ENCODE data around the gene SLC38A6. TPM values are rescaled to one million over a fixed set of nuclear protein-coding genes. Genes with fewer than 3 reads are reported as not detected.

Gene SLC38A6
- total and polyA plus RNA-seq, 11 donors: 1.6 to 19.6 (median 3.5) TPM

- H3K27ac ChIP-seq: peak overlapping the region in 3 of 12 donors; percentile 1 to 40 (median 27)
- ATAC-seq (no peak), DNase-seq (no peak)
- intact Hi-C loops (cut with DNase I): no loop called here
- 70 to 85% (median 78%) methylated on average over 1 of the region's 1 CpG for WGBS, 4 donors
- no peaks in the 10 kb centered on the region for H3K36me3 ChIP-seq
- peaks cover 0 to 19% (median 7%) of the 10 kb centered on the region in 12 donors for H3K4me1 ChIP-seq
- H3K4me3 ChIP-seq: no peak overlapping the region
- no peaks in the 10 kb centered on the region for H3K27me3 ChIP-seq
- H3K9me3 ChIP-seq: no peaks in the 10 kb centered on the region
- TF ChIP-seq CTCF (IDR thresholded peaks at IDR 0.05): no peak
- TF ChIP-seq POLR2A (IDR thresholded peaks at IDR 0.05): no peak
Measured at GRCh38 chr14:60943637-60944032, 37.4 kb upstream of the SLC38A6 start.

GRCh38 chr14:60944204-60944603 lies 36.8 kb upstream of the SLC38A6 start:
- Histone ChIP-seq H3K36me3 (no peaks in the 10 kb centered on the region), H3K9me3 (no peaks in the 10 kb centered on the region), H3K4me1 (peaks cover 0 to 25% (median 7%) of the 10 kb centered on the region in 12 donors), H3K27me3 (no peaks in the 10 kb centered on the region), H3K4me3 (peak overlapping the region in 1 of 12 donors; percentile 5), H3K27ac (peak overlapping the region in 4 of 12 donors; percentile 1 to 40 (median 19))
- intact Hi-C loops (cut with DNase I): no loop called here
- WGBS, 4 donors: 17 to 32% (median 20%) methylated on average over 4 of the region's 4 CpGs
- TF ChIP-seq POLR2A (IDR thresholded peaks at IDR 0.05): no peak
- TF ChIP-seq CTCF (IDR thresholded peaks at IDR 0.05): no peak
- ATAC-seq: peak in 3 of 4 donors; percentile 54 to 77 (median 72)
- peak in 1 of 5 donors; percentile 11 for DNase-seq

- Histone ChIP-seq H3K27me3 (no peaks in the 10 kb centered on the region), H3K4me3 (no peak overlapping the region), H3K9me3 (no peaks in the 10 kb centered on the region), H3K36me3 (no peaks in the 10 kb centered on the region), H3K4me1 (peaks cover 0 to 42% (median 11%) of the 10 kb centered on the region in 12 donors), H3K27ac (no peak overlapping the region)
- DNase-seq (no peak), ATAC-seq (no peak)
- intact Hi-C loops (cut with DNase I): loop anchor here in 1 of 10 donors (5.0 kb wide), 1 partner anchor 36 kb away; the partner anchor contains the start of genes SLC38A6 and TRMT5
- 92 to 97% (median 95%) methylated on average over 1 of the region's 1 CpG for WGBS, 4 donors
- no peak for TF ChIP-seq POLR2A (IDR thresholded peaks at IDR 0.05)
Measured at GRCh38 chr14:60945984-60946383, 35.1 kb upstream of the SLC38A6 start.

- DNase-seq: no peak
- no peaks in the 10 kb centered on the region for H3K36me3 ChIP-seq
- peak in 1 of 4 donors; percentile 55 for ATAC-seq
- H3K4me3 ChIP-seq: no peak overlapping the region
- no peaks in the 10 kb centered on the region for H3K27me3 ChIP-seq
- no peak overlapping the region for H3K27ac ChIP-seq
- intact Hi-C loops (cut with DNase I): loop anchor here in 1 of 10 donors (5.0 kb wide), 1 partner anchor 36 kb away; the partner anchor contains the start of genes SLC38A6 and TRMT5
- H3K4me1 ChIP-seq: peaks cover 0 to 48% (median 11%) of the 10 kb centered on the region in 12 donors
- H3K9me3 ChIP-seq: no peaks in the 10 kb centered on the region
- 68 to 90% (median 80%) methylated on average over 3 of the region's 3 CpGs for WGBS, 4 donors
- TF ChIP-seq CTCF (IDR thresholded peaks at IDR 0.05) (no peak), POLR2A (IDR thresholded peaks at IDR 0.05) (no peak)
Measured at GRCh38 chr14:60946773-60947172, 34.3 kb upstream of the SLC38A6 start.

Measured in heart left ventricle (tissue), 16 donors.